ENCODE measurements around the gene KPRP.

DNA sequence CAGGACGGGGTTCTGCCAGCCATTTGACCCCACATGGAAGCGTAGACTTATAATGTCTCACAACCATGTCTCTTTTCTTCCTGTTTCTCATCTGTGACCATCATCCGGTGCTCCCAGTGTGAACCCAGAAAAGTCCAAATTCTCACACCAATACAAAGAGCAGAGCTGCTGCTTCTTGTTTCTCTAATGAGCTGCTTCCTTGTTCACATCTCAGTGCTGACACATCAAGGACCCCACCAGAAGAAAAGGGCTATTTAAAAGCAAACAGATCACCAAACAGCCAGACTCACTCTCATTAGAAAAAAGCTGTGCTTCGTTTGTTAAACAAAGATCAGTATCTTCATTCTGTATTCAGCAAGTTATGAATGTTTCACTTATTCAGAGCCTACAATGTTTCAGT, 37.9 kb downstream of the KPRP start:
- no peak for TF ChIP-seq HNRNPL (IDR thresholded peaks at IDR 0.05; ENCODE audit: low read depth, low read length)
- no peak for TF ChIP-seq SP1 (IDR thresholded peaks at IDR 0.05)
- TF ChIP-seq SP1 (CRISPR knock-in tag; IDR thresholded peaks at IDR 0.05), result no peak
- TF ChIP-seq EP300 (IDR thresholded peaks at IDR 0.05; ENCODE audit: low read depth in 2 of 2, low read length in 2 of 2), result no peak
- no peak for TF ChIP-seq EP300 (CRISPR knock-in tag; IDR thresholded peaks at IDR 0.05; ENCODE audit: borderline replicate concordance)
